NB4 (cell line): ENCODE results near the gene TMEM125.

Source experiments
- DNase-seq: peaks from one replicate; pipeline ENCODE4 v3.0.0; 2010; ENCODE audit warnings: low read depth
- H3K4me3 ChIP-seq: one replicate; pipeline ENCODE4 v1.5.1; 2011; ENCODE audit warnings: mild to moderate bottlenecking, low read depth, low read length, moderate library complexity
- CTCF ChIP-seq: IDR thresholded peaks from one replicate; pipeline ENCODE4 v1.5.1; 2012; ENCODE audit warnings: low read depth, low read length
- MAX ChIP-seq: IDR thresholded peaks from 2 replicates; pipeline ENCODE4 v1.6.1; 2011; ENCODE audit warnings: low read depth, low read length
- MYC ChIP-seq: IDR thresholded peaks from 2 replicates; pipeline ENCODE4 v1.6.1; 2011; ENCODE audit warnings: low read depth, low read length
- POLR2A ChIP-seq: IDR thresholded peaks from 2 replicates; pipeline ENCODE4 v1.6.1; 2011; ENCODE audit warnings: mild to moderate bottlenecking; ENCODE audit not compliant: insufficient read length; ENCODE audit errors: extremely low read depth

Gene TMEM125

GRCh38 chr1:43288785-43289706 lies 19.3 kb downstream of the TMEM125 start:
- TF ChIP-seq POLR2A = no peak
- TF ChIP-seq CTCF = no peak
- TF ChIP-seq MAX = no peak
- no peak for TF ChIP-seq MYC
- no peak overlapping the region for H3K4me3 ChIP-seq
- no peak for DNase-seq

- no peak overlapping the region for H3K4me3 ChIP-seq
- DNase-seq = no peak
Measured at GRCh38 chr1:43292216-43292615, 22.4 kb downstream of the TMEM125 start.

GRCh38 chr1:43292679-43293078 lies 22.9 kb downstream of the TMEM125 start:
- TF ChIP-seq CTCF = no peak
- TF ChIP-seq MYC = no peak
- no peak for TF ChIP-seq POLR2A
- no peak for TF ChIP-seq MAX
- H3K4me3 ChIP-seq = no peak overlapping the region
- no peak for DNase-seq

More at GRCh38 chr1:43292216-43292615, 22.4 kb downstream of the TMEM125 start:
- TF ChIP-seq POLR2A (no peak), MAX (no peak), CTCF (no peak), MYC (no peak)

- H3K4me3 ChIP-seq = no peak overlapping the region
- DNase-seq = no peak
- TF ChIP-seq MYC (no peak), MAX (no peak), CTCF (no peak), POLR2A (no peak)
Measured at GRCh38 chr1:43293176-43293575, 23.4 kb downstream of the TMEM125 start.

GRCh38 chr1:43293896-43294760 lies 24.3 kb downstream of the TMEM125 start:
- no peak for DNase-seq
- no peak for TF ChIP-seq POLR2A
- TF ChIP-seq CTCF = no peak
- TF ChIP-seq MYC = no peak
- TF ChIP-seq MAX = no peak
- H3K4me3 ChIP-seq = no peak overlapping the region
